ENCODE measurements around the gene EXOC3L2.

DNA sequence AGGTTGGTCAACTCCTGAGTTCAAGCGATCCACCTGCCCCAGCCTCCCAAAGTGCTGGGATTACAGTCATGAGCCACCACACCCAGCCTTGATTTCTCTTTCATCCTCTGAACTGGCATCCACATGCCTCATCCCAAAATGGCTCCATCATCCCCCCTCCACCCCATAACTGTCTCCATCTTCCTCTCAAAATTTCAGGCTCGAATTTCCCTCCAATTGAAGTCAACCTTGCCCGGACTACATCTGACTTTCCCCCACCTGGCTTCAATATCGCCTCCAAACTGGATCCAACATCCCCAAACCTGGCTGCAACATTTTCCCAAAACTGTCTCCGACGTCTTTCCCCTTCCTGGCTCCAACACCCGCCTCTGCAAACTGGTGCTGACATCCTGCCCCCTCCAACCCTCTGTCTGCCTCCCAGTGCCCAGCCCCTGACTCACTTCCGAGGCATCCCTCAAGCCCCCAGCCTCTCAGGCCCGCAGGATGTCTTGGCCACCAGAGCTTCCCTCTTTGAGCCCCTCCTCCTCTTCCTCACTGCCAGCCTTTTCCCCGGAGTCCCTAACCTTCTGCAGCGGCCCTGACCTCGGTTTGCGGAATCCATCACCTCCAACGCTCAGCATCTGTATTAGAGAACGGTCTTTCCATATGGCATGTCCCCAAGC, 943 bp downstream of the EXOC3L2 start:
- TF ChIP-seq, protein P1, sequence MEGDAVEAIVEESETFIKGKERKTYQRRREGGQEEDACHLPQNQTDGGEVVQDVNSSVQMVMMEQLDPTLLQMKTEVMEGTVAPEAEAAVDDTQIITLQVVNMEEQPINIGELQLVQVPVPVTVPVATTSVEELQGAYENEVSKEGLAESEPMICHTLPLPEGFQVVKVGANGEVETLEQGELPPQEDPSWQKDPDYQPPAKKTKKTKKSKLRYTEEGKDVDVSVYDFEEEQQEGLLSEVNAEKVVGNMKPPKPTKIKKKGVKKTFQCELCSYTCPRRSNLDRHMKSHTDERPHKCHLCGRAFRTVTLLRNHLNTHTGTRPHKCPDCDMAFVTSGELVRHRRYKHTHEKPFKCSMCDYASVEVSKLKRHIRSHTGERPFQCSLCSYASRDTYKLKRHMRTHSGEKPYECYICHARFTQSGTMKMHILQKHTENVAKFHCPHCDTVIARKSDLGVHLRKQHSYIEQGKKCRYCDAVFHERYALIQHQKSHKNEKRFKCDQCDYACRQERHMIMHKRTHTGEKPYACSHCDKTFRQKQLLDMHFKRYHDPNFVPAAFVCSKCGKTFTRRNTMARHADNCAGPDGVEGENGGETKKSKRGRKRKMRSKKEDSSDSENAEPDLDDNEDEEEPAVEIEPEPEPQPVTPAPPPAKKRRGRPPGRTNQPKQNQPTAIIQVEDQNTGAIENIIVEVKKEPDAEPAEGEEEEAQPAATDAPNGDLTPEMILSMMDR (IDR thresholded peaks at IDR 0.05; ENCODE audit: low read length): no peak
- TF ChIP-seq EZH2 (optimal IDR thresholded peaks at IDR 0.05; ENCODE audit: low read depth, low read length): no peak
